ENCODE measurements around the gene ATF6. TPM values are rescaled to one million over a fixed set of nuclear protein-coding genes. Genes with fewer than 3 reads are reported as not detected.

The ATF6 gene
- total and polyA plus RNA-seq, 2 of the 8 experiments (the other 6 are each of a cell fraction or from before 2014, with no cell fraction given) = 4.6 to 10.0 TPM

- TF ChIP-seq NANOG (IDR thresholded peaks at IDR 0.05; ENCODE audit: insufficient read depth, low read depth, low read length, poor library complexity, severe bottlenecking) = no peak
Measured at GRCh38 chr1:161954050-161954449, 187.9 kb downstream of the ATF6 start (continued).

GRCh38 chr1:161954466-161954865, 188.3 kb downstream of the ATF6 start:
- H2BK20ac ChIP-seq (ENCODE audit: low read length) = no peak overlapping the region
- FAIRE-seq = no peak
- CTCF ChIA-PET (ENCODE audit: partially characterized antibody) = interaction anchor here (1.2 to 1.8 kb wide), 4 partner anchors 10 to 162 kb away, joined by 3 to 6 read pairs (median 4); no protein-coding TSS in a partner anchor

More at GRCh38 chr1:161954466-161954865, 188.3 kb downstream of the ATF6 start:
- Histone ChIP-seq H2BK12ac (ENCODE audit: low read depth, low read length) (no peak overlapping the region), H2AK5ac (ENCODE audit: low read depth, low read length) (no peak overlapping the region), H3K4me2 (ENCODE audit: insufficient read depth in 1 of 2, low read depth in 2 of 2, low read length in 2 of 2) (no peak overlapping the region), H3K9ac (replicated peaks in 1 of 4; ENCODE audit: extremely low read depth in 1 of 4, low read depth in 3 of 4, low read length in 3 of 4) (no peak overlapping the region), H3K23me2 (ENCODE audit: low read depth, low read length) (no peaks in the 10 kb centered on the region), H2BK5ac (ENCODE audit: low read depth, low read length) (no peak overlapping the region), H3K79me1 (ENCODE audit: low read depth, low read length) (no peaks in the 10 kb centered on the region), H3K36me3 (ENCODE audit: control insufficient read depth in 2 of 4, insufficient read depth in 4 of 4, low read length in 3 of 4) (no peaks in the 10 kb centered on the region), H2BK120ac (replicated peaks; ENCODE audit: low read depth, low read length) (no peak overlapping the region), H4K91ac (replicated peaks; ENCODE audit: insufficient read length, low read length) (no peak overlapping the region), H4K5ac (ENCODE audit: insufficient read length, low read depth, low read length) (no peak overlapping the region), H4K20me1 (replicated peaks in 1 of 2; ENCODE audit: control insufficient read depth in 1 of 2, insufficient read depth in 2 of 2, low read length in 2 of 2) (no peaks in the 10 kb centered on the region), H2AFZ (ENCODE audit: low read length) (no peak overlapping the region), H4K8ac (ENCODE audit: extremely low read depth, insufficient read depth, low read length) (no peak overlapping the region), H3K4ac (replicated peaks; ENCODE audit: insufficient read length, low read depth, low read length) (no peak overlapping the region), H3K14ac (ENCODE audit: insufficient read length) (no peak overlapping the region), H3K9me3 (ENCODE audit: insufficient read depth in 2 of 2, low read depth in 1 of 2, low read length in 1 of 2) (no peaks in the 10 kb centered on the region), H3K79me2 (ENCODE audit: control insufficient read depth in 1 of 2, insufficient read depth in 2 of 2, low read length in 2 of 2) (no peaks in the 10 kb centered on the region), H3K18ac (ENCODE audit: extremely low read depth, low read length) (no peak overlapping the region), H3K4me1 (replicated peaks in 1 of 4; ENCODE audit: control insufficient read depth in 3 of 4, insufficient read depth in 4 of 4, low read length in 3 of 4) (no peaks in the 10 kb centered on the region), H3K4me3 (ENCODE audit: extremely low read depth in 1 of 4, insufficient read depth in 2 of 4, low read depth in 3 of 4, low read length in 4 of 4) (no peak overlapping the region), H2BK15ac (ENCODE audit: low read length) (no peak overlapping the region), H3K23ac (ENCODE audit: insufficient read length) (no peak overlapping the region), H3K27me3 (replicated peaks in 1 of 4; ENCODE audit: control insufficient read depth in 3 of 4, extremely low read depth in 1 of 4, insufficient read depth in 3 of 4, low read length in 3 of 4) (no peaks in the 10 kb centered on the region), H3K27ac (ENCODE audit: low read depth, low read length) (no peak overlapping the region), H3K56ac (replicated peaks; ENCODE audit: insufficient read length, low read depth, low read length) (no peak overlapping the region)
- no peak for DNase-seq (ENCODE audit: low read depth in 1 of 2, low spot score in 2 of 2)
- POLR2A ChIA-PET (ENCODE audit: partially characterized antibody) = interaction anchor here (1.2 kb wide), 1 partner anchor 14 kb away, joined by 3 read pairs; no protein-coding TSS in a partner anchor
- no peak for TF ChIP-seq TAF1 (IDR thresholded peaks at IDR 0.05; ENCODE audit: low read depth, low read length)

Measured in H1 (cell line).